ENCODE results near the gene PARD6A. TPM values are rescaled to one million over a fixed set of nuclear protein-coding genes. Genes with fewer than 3 reads are reported as not detected.

The PARD6A gene
- total RNA-seq, 1 experiment from 2014 or later, result 1.6 TPM

GRCh38 chr16:67666559-67667452 lies 6.0 kb downstream of the PARD6A start, which contains the start of the genes C16orf86 and ENKD1:
TSS of gene C16orf86 (plus strand) at chr16:67666814. CDS start at chr16:67666971, 157 bp downstream.
TSS of gene ENKD1 (minus strand) at chr16:67666750. CDS start at chr16:67666442, 308 bp downstream.
- DNase-seq (ENCODE audit: low read depth), result peak; percentile 79

- no peak for DNase-seq (ENCODE audit: low read depth)
Observed at GRCh38 chr16:67667453-67667816, 6.7 kb downstream of the PARD6A start.

- peak; percentile 95 for DNase-seq (ENCODE audit: low read depth)
Observed at GRCh38 chr16:67667817-67668494, 7.2 kb downstream of the PARD6A start.

- DNase-seq (ENCODE audit: low read depth), result no peak
Observed at GRCh38 chr16:67668495-67669157, 7.9 kb downstream of the PARD6A start.

DNA sequence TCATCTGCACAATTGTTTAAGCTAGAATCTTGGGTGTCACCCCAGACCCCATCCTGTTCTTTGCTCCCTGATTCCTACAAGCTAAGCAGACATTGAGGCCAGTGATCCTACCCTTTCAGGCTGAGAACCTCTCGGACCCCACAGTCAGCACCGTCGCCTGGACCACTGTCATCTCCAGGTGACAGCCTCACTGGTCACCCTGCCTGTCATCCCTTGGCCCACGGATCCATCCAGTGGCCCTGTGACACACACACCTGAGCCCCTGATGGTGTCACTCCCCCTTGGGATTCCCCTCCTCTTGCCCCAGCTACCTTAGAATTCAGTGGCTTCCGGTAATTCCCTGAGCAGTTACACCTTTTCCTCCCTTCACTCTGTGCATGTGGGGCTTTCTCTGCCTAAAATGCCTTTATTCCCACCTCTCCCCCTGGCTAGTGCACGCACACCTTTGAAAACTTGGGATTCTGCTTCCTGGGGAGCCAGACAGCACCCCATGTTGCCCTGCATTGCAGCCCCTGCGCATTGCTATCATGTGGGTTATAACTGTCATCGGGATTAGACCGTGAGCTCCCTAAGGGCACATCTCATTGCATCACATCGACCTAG lies 8.8 kb downstream of the PARD6A start:
- DNase-seq (ENCODE audit: low read depth), result no peak

DNA sequence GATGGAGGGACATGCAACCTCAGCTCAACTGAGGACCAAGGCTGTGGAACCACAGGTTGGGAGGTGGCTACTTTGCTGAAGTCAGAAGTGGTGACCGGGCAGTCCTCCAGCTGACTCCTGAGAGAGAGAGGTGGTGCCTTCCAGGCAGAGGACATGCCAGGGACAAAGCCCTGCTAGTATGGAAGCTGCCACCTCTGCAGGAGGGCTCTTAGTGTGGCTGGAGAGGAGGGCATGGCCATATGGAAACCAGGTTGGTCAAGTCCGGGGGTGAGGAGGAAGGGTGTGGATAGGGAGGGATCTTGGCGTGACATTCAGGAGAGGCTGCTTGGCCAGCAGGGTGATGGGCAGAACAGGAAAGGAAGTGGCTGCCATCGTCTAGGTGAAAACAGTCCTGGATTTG lies 11.5 kb downstream of the PARD6A start:
- DNase-seq (ENCODE audit: low read depth), result no peak

DNA sequence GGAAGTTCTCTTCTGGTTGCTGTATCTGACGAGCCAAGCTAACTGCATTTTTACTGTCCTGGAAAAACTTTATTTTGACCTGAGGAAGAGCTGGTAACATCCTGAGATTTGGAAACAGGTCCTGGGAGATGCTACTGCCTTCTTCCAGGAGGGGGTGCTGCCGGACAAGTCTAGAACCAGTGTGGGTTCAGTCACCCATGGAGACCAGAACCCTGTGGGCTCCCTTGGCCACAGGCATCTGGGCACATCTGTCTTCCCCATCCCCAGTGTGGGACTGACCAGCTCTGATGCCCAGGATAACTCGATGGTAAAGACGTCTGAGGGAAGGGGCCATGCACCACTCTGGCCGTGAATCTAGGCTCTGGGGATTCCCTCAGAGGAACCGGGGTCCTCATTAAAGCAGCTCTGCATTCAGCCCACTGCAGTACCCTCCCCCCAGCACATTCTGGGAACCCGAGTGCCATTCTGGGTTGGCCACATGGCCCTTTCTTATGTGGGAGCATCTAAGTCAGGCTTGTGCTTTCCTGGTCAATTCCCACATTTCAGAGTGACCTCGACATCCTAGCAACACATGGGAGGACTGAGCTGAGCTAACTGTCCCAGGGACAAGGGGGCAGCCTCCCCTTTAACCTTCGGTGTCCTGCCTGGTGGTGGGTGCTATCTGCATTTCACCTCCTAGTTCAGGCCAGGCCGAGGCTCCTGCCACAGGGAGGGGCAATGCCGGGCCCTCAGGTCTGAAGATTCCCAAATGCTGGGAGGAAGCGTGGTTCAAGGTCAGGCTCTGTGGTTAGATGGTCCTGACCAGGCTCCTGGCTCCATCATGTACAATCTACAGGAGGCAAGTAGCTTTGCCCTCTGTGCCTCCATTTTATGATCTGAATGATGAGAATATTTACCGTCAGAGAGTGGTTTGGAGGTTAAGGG lies 12.2 kb downstream of the PARD6A start:
- DNase-seq (ENCODE audit: low read depth), result peak; percentile 76

- peak; percentile 32 for DNase-seq (ENCODE audit: low read depth)
Observed at GRCh38 chr16:67673712-67674580, 13.2 kb downstream of the PARD6A start.

DNA sequence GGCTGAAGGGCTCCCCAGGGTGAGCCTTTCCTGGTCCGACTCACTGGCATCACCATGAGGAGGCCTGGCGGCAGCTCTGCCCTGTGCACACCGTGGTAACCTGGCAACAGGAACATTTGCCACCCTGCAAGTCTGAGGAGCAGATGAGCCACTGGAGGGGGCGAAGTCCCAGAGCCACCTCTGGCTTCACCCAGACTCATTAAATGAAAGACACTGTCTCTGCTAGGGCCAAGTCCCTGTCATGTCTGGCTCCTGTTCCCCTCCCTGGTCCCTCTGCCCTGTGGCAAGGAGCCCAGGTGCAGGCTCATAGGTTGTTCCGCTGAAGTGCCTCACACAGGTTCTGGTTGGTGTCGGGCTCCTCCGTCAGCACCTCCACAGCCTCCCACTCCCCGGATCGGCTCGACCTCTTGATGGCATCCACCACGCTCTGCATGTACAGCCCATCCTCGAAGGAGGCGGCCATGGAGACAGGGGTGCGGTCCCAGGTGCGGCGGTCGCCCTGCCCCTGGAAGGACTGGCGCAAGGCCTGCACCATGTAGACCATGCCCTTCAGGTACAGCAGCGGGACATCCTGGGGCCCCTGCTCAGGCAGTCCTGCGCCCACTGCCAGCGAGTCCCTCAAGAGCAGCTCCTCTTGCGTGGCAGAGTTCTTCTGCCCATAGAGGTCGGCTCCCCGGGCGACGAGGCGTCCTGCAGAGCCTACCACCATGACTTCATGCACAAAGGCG lies 14.3 kb downstream of the PARD6A start:
- no peak for DNase-seq (ENCODE audit: low read depth)

DNA sequence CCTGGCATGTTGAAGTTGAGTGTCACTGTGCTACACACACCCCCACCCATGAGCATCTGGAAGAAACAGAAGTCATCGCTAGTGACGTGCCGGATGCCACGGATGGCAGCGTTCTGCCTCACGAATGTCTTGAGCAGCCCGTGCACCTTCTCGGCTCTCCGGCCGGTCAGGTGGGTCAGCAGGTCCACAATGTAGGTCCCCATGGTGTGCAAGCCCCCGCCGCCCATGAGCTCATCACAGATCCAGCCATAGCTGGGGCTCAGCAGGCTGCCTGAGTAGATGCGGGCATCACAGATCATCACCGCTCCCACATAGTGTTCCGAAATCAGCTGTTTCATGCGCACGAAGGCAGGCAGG lies 14.8 kb downstream of the PARD6A start:
- no peak for DNase-seq (ENCODE audit: low read depth)

GRCh38 chr16:67675999-67676398 lies 15.2 kb downstream of the PARD6A start:
- DNase-seq (ENCODE audit: low read depth), result no peak

DNA sequence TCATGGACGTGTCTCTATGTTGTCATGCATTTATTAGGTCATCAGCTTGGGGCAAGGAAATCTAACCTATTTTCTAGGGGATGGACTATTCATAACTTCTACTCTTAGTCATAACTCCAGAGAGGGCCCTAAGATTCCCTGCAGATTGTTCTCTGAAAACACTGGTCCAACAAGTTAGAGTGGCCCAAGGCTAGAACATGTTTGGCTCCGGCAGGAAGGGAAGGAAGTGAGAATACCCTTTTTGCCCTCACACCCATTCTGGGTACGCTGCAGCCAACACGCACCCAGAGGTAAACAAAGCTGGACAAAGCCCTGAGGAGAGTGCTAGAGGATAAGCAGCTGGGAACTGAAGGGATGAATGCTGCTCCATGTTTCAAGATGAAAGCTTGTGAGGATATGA lies 15.8 kb downstream of the PARD6A start:
- DNase-seq (ENCODE audit: low read depth), result no peak

GRCh38 chr16:67676939-67677338 lies 16.2 kb downstream of the PARD6A start:
- DNase-seq (ENCODE audit: low read depth), result no peak

- DNase-seq (ENCODE audit: low read depth), result no peak
Observed at GRCh38 chr16:67677712-67678111, 17.0 kb downstream of the PARD6A start.

GRCh38 chr16:67678354-67679023 lies 17.7 kb downstream of the PARD6A start:
- DNase-seq (ENCODE audit: low read depth), result no peak

GRCh38 chr16:67679935-67680897 lies 19.5 kb downstream of the PARD6A start:
- DNase-seq (ENCODE audit: low read depth), result no peak

DNA sequence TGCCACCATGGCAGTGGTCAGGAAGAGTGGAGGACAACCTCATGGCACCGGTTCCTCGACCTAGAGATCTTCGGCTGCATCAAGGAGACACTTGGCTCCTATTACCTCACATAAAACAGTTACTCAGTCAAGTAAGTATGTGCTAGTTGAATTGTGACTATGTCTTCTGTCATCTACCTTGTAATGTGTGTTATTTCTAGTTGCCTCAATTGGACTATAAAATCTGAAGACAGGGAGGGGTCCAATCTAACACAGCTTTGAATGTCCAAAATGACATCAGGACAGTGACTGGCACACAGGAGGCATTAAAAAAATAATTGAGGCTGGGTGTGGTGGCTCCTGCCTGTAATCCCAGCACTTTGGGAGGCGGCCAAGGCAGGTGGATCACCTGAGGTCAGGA lies 23.0 kb downstream of the PARD6A start:
- DNase-seq (ENCODE audit: low read depth), result no peak
